HG03095 (cell line): ENCODE results near the gene DEGS1.
"Not testable (repeated sequence)": the region's sequence is repeated elsewhere in the genome, so short reads cannot be mapped to it uniquely, and the experiment has no call there.

Experiments used
- ATAC-seq: cut with Tn5 transposase; IDR thresholded peaks from one replicate; pipeline ENCODE4 v1.9.1; 2021; ENCODE audit warnings: moderate library complexity; ENCODE audit not compliant: unreplicated experiment

DEGS1 gene

DNA sequence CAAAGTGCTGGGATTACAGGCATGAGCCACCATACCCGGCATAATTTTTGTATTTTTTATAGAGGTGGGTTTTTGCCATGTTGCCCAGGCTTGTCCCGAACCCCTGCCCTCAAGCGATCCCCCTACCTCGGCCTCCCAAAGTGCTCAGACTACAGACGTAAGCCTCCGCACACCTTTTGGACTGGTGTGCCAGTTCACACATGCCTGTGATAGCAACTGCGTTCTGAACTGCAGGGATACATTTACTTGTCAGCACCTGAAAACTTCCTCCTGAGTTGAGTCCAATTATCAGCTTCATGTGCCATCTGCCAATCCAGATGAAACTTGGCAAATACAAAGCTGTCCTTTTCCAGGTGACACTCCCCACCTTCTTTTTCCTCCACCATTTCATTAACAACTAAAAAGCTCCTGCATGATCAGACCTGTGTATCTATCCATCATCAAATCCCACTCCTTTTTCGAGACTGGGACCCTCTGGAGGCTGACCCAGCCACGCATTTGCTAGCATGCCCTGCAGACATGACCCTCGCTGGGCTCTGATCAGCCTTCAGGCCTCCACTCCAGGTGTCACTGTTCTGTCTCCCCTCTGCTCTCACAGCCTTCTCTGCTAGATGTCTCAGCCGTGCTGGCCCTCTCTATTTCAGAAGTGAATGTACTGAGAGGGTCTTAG is 2.1 kb upstream of the DEGS1 start:
- no peak for ATAC-seq

DNA sequence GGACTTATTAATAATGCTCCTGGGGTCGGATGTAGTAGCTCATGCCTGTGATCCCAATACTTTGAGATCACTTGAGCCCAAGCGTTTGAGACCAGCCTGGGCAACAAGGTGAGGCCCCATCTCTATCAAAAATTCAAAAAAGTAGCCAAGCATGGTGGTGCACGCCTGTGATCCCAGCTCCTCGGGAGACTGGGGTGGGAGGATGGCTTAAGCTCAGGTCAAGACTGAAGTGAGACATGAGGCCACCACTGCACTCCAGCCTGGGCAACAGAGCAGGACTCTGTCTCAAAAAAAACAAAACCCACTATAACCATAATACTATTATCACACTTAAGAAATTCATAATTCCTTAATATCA is 1.6 kb upstream of the DEGS1 start:
- ATAC-seq, result no peak

DNA sequence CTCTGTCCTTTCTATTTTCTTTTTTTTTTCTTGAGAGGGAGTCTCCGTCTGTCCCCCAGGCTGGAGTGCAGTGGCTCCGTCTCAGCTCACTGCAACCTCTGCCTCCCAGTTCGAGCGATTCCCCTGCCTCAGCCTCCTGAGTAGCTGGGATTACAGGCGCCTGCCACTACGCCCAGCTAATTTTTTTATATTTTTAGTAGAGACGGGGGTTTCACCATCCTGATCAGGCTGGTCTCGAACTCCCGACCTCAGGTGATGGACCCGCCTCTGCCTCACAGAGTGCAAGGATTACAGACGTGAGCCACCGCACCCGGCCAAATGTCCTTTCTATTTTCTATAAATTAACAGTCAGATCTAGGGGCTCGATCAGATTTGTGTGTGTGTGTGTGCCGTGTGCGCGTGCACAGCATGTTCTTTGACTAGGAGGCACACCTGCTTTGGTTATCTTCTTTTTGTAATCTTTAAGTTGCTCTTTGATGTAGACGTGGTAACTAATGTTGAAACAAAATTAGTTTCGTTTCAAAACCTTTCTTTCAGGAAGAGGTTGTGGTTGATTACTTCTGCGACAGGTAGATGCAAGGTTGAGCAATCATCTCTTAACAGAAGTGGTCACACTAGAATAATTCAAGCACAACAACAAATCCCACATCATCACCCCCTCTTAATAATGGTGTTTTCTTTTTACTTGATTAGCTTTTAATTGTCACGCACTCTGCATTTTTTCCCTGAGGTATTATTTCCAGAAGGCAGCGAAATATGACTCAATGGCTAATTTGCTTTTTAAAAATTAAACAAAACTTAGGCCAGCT is 779 bp upstream of the DEGS1 start:
- ATAC-seq, result peak; percentile 40

DNA sequence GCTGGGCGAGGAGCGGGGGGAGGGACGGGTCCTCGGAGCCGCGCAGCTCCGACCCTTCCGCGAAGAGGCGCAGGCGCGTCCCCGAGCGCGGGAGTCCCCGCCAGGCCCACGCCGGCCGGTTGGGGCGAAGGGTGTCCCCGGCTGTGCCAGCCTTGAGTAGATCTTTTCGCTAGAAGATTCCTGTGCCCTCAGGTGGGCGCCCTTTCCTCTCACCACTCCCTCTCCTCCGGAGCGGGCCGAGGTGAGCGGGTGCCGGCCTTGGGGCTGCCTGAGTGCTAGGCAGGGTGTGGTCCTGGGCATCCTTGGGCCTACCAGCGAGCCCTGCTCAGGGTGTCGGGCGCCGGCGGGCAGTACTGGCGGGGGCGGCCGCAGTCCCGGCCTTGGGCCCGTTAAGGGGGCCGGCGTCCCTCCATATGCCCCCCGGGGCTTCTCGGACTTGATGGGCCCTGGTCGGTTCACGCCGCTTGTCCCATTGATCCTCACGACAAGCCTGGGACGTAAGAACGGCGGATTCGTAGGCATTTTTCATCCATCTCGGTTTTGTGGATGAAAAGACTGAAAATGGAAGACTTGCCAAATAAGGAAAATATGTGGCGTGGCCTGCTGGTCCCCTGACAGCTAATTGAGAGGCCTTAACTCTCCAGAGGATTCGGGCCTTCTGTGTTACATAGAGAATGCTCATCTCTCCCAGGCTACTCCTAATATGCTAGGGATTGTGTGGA is 712 bp downstream of the DEGS1 start:
- peak; percentile 46 for ATAC-seq

DNA sequence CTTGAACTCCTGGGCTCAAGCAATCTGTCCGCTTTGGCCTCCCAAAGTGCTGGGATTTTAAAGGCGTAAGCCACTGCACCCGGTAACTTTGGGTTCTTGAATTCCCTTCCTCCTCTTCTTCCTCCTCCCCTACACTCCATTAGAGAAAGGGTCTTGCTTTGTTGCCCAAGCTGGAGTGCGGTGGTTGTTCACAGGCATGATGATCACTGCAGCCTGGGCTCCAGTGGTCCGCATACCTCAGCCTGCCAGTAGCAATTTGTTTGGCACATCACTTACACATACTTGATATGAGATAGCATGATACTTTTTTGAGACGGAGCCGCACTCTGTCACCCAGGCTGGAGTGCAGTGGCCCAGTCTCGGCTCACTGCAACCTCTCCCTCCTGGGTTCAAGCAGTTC is 2.2 kb downstream of the DEGS1 start:
- no peak for ATAC-seq

DNA sequence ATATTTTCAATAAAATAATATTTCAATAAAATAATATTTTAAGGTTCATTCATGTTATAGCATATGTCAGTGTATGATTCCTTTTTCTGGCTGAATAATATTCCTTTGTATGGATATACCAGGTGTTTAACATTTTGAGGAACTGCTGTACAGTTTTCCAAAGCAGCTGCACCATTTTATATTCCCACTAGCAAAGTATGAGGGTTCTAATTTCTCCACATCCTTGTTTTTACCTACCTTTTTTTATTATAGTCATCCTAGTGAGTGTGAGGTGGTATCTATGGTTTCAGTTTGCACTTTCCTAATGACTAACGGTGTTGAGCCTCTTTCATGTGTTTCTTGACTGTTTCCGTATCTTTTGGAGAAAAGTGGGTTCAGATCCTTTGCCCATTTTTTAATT is 5.2 kb downstream of the DEGS1 start:
- ATAC-seq, result no peak

DNA sequence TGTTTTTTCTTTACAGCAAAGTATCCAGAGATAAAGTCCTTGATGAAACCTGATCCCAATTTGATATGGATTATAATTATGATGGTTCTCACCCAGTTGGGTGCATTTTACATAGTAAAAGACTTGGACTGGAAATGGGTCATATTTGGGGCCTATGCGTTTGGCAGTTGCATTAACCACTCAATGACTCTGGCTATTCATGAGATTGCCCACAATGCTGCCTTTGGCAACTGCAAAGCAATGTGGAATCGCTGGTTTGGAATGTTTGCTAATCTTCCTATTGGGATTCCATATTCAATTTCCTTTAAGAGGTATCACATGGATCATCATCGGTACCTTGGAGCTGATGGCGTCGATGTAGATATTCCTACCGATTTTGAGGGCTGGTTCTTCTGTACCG is 6.5 kb downstream of the DEGS1 start:
- ATAC-seq, result no peak

DNA sequence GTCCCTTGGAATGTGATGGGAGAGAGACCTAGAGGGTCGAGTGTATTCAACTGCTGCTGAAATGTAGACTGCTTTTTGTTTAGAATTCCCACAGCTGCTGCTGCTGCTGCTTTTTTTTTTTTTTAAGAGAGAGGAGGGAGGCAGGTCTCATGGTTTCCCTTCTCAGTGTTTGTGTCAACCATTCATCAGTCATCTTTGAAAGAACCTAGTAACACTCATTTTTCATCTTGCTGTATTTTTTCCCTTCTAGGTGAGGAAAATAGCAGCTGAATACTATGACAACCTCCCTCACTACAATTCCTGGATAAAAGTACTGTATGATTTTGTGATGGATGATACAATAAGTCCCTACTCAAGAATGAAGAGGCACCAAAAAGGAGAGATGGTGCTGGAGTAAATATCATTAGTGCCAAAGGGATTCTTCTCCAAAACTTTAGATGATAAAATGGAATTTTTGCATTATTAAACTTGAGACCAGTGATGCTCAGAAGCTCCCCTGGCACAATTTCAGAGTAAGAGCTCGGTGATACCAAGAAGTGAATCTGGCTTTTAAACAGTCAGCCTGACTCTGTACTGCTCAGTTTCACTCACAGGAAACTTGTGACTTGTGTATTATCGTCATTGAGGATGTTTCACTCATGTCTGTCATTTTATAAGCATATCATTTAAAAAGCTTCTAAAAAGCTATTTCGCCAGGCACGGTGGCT is 9.2 kb downstream of the DEGS1 start:
- no peak for ATAC-seq

DNA sequence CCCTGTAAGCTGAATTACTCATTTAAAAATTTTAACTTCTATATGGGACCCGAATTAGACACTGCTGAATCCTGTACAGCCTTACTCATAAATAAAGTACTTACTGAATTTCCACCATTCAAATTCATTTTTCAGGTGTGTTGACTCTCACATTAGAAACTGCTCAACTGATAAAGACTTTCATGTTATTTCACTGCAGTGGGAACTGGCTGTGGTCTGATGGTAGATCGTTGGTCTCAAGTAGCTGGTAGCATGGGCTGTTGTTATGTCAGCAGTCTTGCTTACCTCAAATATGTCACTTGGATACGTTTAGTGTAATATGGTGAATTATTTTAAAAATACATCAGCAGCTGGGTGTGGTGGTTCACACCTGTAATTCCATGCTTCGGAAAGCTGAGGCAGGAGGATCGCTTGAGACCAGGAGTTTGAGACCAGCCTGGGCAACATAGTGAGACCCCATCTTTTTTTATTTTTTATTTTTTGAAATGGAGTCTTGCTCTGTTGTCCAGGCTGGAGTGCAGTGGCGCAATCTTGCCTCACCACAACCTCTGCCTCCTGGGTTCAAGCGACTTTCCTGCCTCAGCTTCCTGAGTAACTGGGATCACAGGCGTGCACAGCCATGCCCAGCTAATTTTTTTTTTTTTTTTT is 10.4 kb downstream of the DEGS1 start:
- no peak for ATAC-seq

DNA sequence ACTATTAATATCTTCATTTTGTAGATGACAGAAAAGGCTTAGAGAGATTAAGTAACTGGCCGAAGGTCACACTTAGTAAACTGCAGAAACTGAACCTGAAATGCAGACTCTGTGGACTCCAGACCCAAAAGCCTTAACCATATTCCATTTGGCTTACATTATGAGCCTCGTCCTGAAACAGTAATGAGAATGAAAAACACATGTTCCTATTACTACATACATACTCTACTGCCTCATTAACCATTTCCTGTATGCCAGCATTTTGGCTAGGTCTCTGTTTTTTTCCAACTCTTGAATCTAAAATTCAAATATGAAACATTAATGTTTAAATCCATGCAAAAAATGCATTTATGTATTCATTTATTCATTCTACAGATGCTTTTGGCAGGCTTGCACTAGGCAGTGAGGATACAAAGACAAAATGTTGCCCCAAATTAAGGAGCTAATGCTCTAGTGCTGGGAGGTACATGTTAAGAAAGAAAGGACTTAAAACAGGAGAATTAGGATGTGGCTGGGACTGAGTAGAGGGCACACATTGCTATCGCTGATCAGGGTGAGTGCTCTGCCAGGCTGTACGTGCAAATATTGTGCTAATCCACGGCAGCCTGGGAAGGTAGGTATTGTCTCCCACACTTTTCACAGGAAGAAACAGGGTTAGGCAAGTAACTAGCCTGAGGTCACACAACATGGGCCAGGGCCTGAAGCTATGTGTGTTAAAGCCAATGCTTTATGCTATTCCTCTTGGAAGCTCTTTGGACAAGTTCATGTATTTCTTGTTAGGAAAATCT is 14.0 kb downstream of the DEGS1 start:
- no peak for ATAC-seq

DNA sequence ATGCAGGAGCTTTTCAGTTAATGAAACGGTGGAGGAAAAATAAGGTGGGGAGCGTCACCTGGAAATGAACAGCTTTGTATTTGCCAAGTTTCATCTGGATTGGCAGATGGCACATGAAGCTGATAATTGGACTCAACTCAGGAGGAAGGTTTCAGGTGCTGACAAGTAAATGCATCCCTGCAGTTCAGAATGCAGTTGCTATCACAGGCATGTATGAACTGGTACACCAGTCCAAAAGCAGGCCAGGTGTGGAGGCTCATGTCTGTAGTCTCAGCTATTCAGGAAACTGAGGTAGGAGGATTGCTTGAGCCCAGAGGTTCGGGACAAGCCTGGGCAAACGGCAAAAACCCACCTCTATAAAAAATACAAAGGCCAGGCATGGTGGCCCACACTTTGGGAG is 15.5 kb downstream of the DEGS1 start:
- ATAC-seq, result no peak

DNA sequence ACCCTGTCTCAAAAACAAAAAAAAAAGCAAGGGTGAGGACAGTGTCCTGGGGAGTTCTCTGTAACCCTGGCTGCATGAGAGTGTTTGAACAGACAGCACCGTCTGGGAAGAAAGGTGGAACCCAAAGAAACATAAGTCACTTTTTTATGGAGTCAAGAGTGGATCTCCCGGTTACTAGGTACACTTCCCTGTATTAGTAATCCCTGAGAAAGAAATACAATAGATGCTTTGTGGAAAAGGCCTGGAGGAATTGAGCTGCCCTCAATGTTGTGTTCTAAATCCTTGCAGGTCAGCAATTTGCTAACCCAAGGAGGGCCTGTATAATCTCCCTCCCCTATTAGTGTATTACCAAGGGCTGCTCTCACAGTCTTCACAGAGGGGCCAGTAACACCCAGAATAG is 16.6 kb downstream of the DEGS1 start:
- ATAC-seq, result no peak

DNA sequence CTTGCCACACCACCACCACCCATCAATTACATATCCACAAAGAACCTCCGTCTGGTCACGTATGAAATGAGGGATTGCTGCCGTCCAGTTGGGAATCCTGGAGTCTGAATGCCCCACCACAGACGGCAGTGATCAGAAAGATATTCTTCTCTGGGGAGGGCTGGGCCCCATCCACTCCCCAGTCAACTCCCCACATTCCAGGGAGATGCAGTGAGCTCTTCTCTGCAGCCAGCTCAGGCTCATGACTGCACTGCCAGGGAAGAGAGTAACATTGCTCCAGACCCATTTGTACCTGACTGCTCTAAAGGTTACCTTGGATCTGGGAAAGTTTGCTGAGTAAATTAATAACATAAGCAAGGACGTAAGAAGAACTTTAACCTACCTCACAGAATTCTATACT is 18.3 kb downstream of the DEGS1 start:
- ATAC-seq, result no peak

DNA sequence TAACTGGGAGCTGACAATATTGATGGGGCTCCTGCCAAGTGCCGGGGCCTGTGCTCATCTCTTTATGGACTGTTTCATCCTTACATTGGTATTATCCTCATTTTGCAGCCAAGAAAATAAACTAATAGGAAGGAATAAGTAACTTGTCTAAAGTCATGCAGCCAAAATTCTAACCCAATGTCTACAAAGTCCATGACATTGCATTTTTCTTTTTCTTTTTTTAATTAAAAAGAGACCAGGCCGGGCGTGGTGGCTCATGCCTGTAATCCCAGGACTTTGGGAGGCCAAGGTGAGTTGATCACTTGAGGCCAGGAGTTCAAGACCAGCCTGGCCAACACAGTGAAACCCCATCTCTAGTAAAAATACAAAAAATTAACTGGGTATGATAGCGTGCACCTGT is 18.8 kb downstream of the DEGS1 start:
- no peak for ATAC-seq

DNA sequence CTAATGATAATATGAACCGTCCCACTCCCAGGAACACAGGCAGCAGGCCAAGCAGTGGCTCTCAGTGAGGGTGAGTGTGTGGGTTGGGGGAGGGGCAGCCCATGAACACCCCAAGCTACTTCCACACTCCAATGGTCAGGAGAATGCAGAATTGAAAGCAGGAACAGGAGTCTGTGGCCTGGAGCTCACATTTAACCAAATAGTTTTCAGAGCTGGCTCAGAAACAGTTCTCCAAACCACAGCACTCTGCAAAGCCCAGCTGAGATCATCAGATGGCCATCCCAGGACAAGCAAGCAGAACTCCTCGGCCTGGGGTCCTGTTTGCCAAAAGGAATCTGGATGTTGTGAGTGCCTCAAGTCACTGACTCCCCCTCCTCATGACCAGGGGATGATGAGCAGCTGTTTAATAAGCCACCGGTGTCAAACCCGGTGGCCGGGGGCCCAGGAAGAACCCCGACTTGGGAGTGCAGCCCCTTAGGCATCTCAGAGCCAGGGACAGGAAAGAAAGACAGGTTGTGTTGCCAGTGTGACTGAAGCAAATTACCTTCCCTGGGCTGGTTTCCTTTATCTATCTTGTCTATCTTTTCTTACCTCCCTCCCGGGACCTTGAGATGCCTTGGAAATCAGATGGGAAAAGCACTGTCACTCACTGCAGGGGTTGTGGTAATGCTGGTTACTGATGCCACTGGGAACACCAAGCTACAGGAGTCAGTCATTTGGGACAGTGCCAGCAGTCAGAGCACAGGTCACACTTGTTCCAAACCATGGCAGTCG is 20.4 kb downstream of the DEGS1 start:
- peak; percentile 54 for ATAC-seq

DNA sequence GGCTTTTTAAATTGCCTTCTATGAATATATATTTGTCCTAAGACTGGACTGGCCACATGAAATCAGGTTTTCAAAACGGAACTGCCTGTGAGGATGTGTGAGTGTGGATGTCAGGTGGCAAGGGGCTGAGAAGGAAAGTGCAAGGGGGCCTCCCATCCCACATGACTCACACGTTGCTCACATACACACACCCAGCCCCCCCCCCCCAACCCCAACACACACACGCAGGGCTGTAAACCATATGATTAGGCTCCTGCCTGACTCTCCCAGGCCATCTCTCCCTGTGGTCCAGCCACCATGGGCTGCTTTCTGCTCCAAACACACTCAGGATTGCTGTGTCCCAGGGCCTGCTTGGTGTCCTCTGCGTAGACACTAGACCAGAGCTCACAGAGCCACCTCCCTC is 22.4 kb downstream of the DEGS1 start:
- no peak for ATAC-seq

DNA sequence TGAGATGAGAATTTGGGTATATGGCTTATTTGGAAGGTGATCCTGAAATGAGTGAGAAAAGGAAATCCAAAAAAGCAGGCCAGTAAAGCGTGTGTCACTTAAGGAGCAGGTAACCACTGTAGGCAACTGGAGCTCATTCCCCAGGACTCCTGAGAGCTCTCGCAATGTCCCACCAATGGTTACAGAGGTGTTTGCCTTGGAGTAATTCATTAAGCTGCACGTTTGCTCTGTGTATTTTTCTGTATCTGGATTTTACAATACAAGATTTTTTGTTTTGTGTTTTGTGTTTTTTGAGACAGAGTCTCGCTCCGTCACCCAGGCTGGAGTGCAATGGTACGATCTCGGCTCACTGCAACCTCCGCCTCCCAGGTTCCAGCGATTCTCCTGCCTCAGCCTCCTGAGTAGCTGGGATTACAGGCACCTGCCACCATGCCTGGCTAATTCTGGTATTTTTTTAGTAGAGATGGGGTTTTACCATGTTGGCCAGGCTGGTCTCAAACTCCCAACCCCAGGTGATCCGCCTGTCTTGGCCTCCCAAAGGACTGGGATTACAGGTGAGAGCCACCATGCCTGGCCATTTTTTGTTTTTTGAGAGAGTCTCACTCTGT is 23.0 kb downstream of the DEGS1 start:
- not testable (repeated sequence) for ATAC-seq

DNA sequence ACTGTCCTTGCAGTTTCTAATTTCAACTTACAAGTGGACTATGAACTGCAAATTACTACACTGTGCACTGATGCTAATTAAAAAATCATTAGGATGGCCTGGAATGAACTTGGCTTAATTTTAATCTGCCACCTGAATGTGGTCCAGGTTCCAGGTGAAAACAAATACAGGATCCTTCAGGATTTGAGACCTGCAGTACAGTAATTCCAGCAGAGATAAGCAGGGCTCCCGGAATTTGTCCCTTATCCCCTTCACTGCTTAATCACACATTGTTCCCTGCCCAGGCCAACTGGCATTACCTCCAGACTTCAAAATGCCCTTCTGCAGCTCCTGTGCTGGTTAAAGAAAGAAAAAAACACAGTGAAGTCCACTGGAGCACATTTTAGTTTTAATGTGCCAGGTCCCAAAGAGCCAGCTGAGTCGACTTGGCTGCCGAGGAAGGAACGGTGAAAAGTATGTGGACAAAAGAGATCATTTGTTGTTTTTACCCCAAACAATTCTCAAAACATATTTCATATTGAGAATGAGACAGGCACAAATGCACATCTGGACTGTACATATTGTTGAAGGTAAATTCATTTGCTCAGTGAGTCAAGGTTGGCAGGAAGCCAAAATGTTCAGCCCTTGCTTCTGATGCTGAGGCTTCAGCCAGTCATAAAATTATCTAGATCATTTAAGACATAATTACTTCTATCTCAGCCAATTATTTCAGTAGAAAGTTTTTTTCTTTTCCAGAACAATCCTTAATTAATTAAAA is 28.3 kb downstream of the DEGS1 start:
- no peak for ATAC-seq
